ENCODE results near the gene UBTD1. TPM values are rescaled to one million over a fixed set of nuclear protein-coding genes. Genes with fewer than 3 reads are reported as not detected.

Gene UBTD1, protein sequence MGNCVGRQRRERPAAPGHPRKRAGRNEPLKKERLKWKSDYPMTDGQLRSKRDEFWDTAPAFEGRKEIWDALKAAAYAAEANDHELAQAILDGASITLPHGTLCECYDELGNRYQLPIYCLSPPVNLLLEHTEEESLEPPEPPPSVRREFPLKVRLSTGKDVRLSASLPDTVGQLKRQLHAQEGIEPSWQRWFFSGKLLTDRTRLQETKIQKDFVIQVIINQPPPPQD
- total RNA-seq (2022; extraction: Qiagen RNA extraction), result 15.5 to 22.8 TPM (median 20.0 TPM) in 5 replicates

DNA sequence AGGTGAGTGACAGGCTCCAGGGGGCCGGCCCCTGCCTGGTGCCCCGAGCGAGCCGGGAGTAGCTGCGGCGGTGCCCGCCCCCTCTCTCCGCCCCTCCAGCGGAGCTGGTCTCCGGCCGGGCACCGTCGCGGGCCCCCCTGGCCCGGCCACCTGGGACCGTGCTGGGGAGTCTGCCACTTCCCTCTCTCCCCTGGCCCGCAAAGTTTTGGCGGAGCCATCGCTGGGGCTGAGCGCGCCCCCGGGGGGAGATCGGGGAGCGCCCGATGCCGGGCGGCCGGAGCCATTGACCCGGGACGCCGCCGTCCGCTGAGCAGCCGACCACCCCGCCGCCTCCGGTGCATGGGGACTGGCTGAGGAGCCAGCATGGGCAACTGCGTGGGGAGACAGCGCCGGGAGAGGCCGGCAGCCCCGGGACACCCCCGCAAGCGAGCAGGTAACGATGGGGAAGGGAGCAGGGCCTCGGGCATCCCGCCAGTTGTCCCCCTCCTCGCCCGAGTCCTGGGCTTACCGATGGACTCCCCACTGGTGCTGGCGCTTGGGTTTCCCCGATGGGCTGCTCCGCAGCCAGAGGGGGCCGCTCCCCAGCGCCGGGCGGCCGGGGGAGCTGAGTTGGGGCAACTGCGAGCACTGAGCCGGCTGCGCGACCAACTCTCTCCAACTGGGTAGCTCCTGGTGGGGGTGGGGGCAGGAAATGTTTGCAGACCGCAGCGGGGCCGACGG, at the start of gene UBTD1:
UBTD1 (plus strand) TSS at position 84 of the 720 bp plus-strand sequence; CDS start at position 364, 280 bp downstream.

DNA sequence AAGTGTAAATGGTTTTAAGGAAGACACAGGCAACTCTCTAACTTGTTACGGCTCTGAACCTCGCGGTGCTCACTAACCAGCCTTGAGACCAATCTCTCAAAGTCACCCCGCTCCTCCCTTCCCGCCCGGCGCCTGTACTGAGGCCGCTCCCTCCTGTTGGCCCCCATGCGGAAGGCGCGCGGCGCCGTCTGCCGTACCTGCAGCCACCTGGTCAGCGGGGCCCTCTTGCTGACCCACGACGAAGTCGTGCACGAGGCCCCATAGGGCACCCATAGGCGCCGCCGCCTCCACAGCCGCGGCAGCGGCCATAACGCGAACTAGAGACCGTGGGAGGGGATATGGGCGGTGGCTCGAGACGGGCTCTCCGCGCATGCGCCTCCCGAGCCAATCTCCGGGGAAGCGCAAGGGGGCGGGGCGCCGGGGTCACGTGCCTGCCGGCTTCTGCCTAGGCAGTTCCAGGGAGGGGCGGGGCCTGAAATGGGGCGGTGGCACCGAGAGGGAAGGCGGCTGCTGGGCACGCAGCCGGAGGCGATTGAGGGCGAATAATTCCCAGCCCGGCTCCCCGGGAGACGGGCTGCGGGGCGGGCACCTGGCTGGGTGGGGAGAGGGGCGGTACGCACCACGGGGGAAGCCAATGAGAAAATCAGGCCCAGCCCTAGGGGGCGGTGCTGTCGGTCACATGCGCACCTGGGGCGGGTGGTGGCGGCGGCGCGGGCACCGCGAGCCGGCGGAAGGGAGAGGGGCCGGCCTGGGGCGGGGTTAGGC, 466 bp upstream of the UBTD1 start, which contains the start of gene MMS19:
MMS19 (minus strand) TSS at position 347 of the 765 bp plus-strand sequence; CDS start at position 309, 38 bp downstream.

DNA sequence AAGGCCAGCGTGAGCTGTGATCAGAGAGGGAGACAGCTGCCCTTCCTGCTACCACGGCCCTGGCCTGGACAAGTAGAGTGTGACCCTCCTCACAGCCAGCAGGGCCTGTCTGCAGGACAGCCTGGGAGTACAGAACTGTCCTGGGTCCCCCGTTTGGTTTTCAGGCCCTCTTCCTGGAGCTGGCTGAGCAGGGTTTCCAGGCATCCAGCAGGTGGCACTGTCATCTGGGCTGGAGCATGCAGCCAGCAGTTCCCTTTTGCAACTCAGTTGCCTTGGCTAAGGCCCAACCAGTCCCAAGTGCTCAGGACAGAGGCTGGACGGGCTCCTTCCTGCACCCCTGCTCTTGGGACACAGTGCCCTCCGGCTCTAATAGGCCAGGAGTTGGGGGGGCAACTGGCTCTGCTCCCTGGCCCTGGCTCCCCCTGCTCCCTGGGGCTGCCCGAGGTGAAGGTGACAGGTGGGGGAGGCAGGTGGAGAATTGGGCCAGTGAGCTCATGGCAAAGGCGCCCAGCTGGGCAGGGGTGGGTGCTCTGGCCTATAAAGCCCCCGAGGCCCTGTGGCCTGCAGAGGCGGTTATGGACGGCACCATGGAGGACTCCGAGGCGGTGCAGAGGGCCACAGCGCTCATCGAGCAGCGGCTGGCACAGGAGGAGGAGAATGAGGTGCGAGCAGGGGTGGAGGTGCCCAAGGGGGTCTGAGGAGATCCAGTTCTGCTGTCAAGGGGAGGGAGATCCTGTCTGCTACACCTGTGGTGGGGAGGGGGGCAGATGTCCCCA, 73.7 kb downstream of the UBTD1 start, which contains the start of gene ANKRD2:
ANKRD2 (plus strand) TSS at position 566 of the 776 bp plus-strand sequence; CDS start at position 576, 10 bp downstream.

DNA sequence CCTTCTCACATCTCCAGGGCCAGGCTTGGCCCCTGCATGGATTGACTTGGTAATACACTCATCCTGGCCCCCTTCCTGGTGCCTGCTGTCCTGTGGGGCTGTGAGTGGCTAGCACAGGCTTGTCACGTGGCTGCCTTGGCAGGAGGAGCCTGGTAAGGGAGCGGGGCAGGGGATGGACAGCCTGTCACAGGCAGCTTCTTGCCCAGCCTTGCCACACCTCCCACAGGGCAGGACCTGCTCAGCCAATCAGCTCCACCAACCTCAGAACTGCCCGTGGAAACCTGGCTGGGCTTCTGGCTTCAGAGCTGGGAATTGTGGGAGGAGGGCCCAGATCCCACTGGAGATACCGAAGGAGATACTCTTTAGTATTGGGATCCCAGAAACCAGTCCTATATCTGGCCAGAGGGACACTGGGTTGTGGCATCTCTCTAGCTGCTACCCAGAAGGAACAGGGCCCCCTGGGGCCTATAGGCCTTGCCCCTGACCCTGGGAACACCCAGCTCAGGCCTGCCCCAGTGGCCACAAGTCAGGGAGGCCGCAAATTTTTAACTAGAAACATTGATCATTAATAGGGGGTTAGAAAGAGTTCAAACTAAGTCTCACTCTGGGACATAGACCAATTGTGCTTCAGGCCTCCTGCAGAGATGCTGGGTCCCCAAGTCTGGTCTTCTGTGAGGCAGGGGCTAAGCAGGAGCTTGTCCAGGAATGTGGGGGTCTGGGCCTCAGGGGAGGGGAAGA, 85.5 kb downstream of the UBTD1 start, which contains the start of gene HOGA1:
HOGA1 (plus strand) TSS at position 330 of the 738 bp plus-strand sequence; CDS start at position 645, 315 bp downstream.

DNA sequence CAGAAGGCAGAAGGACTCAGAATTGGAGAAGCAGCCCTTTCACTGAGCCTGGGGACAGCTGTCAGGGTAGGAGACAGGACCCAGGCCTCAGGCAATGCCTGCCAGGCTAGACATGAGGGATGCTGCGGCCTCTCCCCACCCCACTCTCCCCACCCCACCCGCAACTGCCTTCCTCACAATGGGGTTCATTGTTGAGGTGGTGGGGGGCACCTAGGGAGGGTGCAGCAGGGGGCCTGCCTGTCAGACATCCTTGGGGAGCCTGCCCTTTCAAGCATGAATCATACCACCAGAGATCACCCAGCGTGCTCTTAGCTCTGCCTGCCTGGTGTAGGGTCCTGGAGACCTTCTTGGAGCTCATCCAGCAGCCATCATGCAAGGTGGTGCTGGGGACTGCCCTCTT, 90.8 kb downstream of the UBTD1 start, which contains the start of gene C10orf62:
C10orf62 (plus strand) TSS at position 243 of the 400 bp plus-strand sequence. CDS start 177 bp downstream, outside the sequence.

Other genes starting within 250 kb of the UBTD1 start
- gene ARHGAP19, start 206.3 kb upstream of the UBTD1 start, total RNA-seq (2022; extraction: Qiagen RNA extraction), result 3.9 to 6.6 TPM (median 4.9 TPM) in 5 replicates
- 1.1 to 2.4 TPM (median 2.0 TPM) in 5 replicates for gene FRAT1, start 179.7 kb upstream of the UBTD1 start, total RNA-seq (2022; extraction: Qiagen RNA extraction)
- gene FRAT2, start 164.2 kb upstream of the UBTD1 start, total RNA-seq (2022; extraction: Qiagen RNA extraction), result 7.1 to 10.2 TPM (median 9.1 TPM) in 5 replicates
- 50.9 to 64.9 TPM (median 55.6 TPM) in 5 replicates for gene RRP12, start 97.6 kb upstream of the UBTD1 start, total RNA-seq (2022; extraction: Qiagen RNA extraction)
- 599 to 650 TPM (median 629 TPM) in 5 replicates for gene PGAM1, start 72.7 kb upstream of the UBTD1 start, total RNA-seq (2022; extraction: Qiagen RNA extraction)
- gene EXOSC1, start 52.9 kb upstream of the UBTD1 start, total RNA-seq (2022; extraction: Qiagen RNA extraction), result 51.7 to 58.9 TPM (median 54.8 TPM) in 5 replicates
- gene ZDHHC16, start 52.7 kb upstream of the UBTD1 start, total RNA-seq (2022; extraction: Qiagen RNA extraction), result 47.0 to 52.7 TPM (median 51.7 TPM) in 5 replicates
- 47.4 to 50.9 TPM (median 48.9 TPM) in 5 replicates for gene MMS19, start 502 bp upstream of the UBTD1 start, total RNA-seq (2022; extraction: Qiagen RNA extraction)
- 5.6 to 8.9 TPM (median 7.3 TPM) in 5 replicates for gene ANKRD2, start 73.9 kb downstream of the UBTD1 start, total RNA-seq (2022; extraction: Qiagen RNA extraction)
- gene HOGA1, start 85.5 kb downstream of the UBTD1 start, total RNA-seq (2022; extraction: Qiagen RNA extraction), result 1.9 to 2.8 TPM (median 2.4 TPM) in 5 replicates
- gene C10orf62, start 90.8 kb downstream of the UBTD1 start, total RNA-seq (2022; extraction: Qiagen RNA extraction), result 0.10 to 0.16 TPM in 2 of 5 replicates, not detected in the others
- 6.4 to 7.7 TPM (median 7.5 TPM) in 5 replicates for gene MORN4, start 134.6 kb downstream of the UBTD1 start, total RNA-seq (2022; extraction: Qiagen RNA extraction)
- 22.0 to 24.9 TPM (median 23.7 TPM) in 5 replicates for gene PI4K2A, start 141.7 kb downstream of the UBTD1 start, total RNA-seq (2022; extraction: Qiagen RNA extraction)
- gene AVPI1, start 188.3 kb downstream of the UBTD1 start, total RNA-seq (2022; extraction: Qiagen RNA extraction), result 82.5 to 134 TPM (median 124 TPM) in 5 replicates
- 43.3 to 55.7 TPM (median 54.3 TPM) in 5 replicates for gene MARVELD1, start 214.8 kb downstream of the UBTD1 start, total RNA-seq (2022; extraction: Qiagen RNA extraction)
- 20.2 to 24.5 TPM (median 22.9 TPM) in 5 replicates for gene ZFYVE27, start 238.2 kb downstream of the UBTD1 start, total RNA-seq (2022; extraction: Qiagen RNA extraction)

Data from A549 treated with Hydrocortisone at 1 μM for 4 hours (cell line).